Right ventricle myocardium inferior (tissue), 1 donor: ENCODE results near the gene CHN1. TPM values are rescaled to one million over a fixed set of nuclear protein-coding genes. Genes with fewer than 3 reads are reported as not detected.
A peak's percentile ranks its signal among the peaks of the same experiment; 100 is the strongest.

Source experiments
- ATAC-seq: fragments of 200-7000 bp; cut with Tn5 transposase; one replicate; pipeline ENCODE4 v1.9.1; 2020; ENCODE audit warnings: mild to moderate bottlenecking, moderate library complexity
- DNase-seq: peaks from one replicate; pipeline ENCODE4 v3.0.0; 2021; ENCODE audit errors: missing footprints
- intact Hi-C: fragments of 100-400 bp; cut with DNase I; formaldehyde crosslinking; loops from one replicate; pipeline ENCODE4 v1.11.0; 2022
- total RNA-seq: library from RNA; stranded (reverse); fragmentation: NEBNext Ultra II Directional; extraction: Animal tissue kit (Norgen Biotek cat#: 25700); gene quantifications from one replicate; pipeline ENCODE4 v1.2.1, GENCODE V29; 2021
- donor health status: DM: no; HTN: yes; CAD: no; lungs with severe emphysema.

CHN1 gene
- total RNA-seq, 1 donor from 2014 or later: 11.7 TPM

- ATAC-seq (no peak), DNase-seq (no peak)
- intact Hi-C loops: no loop called here
Measured at GRCh38 chr2:175017618-175018414, 12.6 kb upstream of the CHN1 start.

- intact Hi-C loops: no loop called here
- DNase-seq (no peak), ATAC-seq (no peak)
Measured at GRCh38 chr2:175015340-175015739, 10.2 kb upstream of the CHN1 start.

- DNase-seq: no peak
- intact Hi-C loops: no loop called here
- ATAC-seq: no peak
Measured at GRCh38 chr2:175012516-175012915, 7.3 kb upstream of the CHN1 start.

GRCh38 chr2:175011505-175011904 lies 6.3 kb upstream of the CHN1 start:
- no peak for DNase-seq
- intact Hi-C loops: no loop called here
- no peak for ATAC-seq

- intact Hi-C loops: no loop called here
- no peak for ATAC-seq
- DNase-seq: no peak
Measured at GRCh38 chr2:175010848-175011254, 5.7 kb upstream of the CHN1 start.

- DNase-seq: no peak
- no peak for ATAC-seq
- intact Hi-C loops: loop anchor here (5.0 kb wide), 1 partner anchor 157 kb away; the partner anchor contains the start of gene ATF2
Measured at GRCh38 chr2:175009917-175010621, 4.9 kb upstream of the CHN1 start.

GRCh38 chr2:175008801-175009495 lies 3.8 kb upstream of the CHN1 start:
- intact Hi-C loops: loop anchor here (5.0 kb wide), 1 partner anchor 158 kb away; the partner anchor contains the start of gene ATF2
- ATAC-seq (no peak), DNase-seq (no peak)

- DNase-seq (no peak), ATAC-seq (no peak)
- intact Hi-C loops: loop anchor here (5.0 kb wide), 1 partner anchor 159 kb away; the partner anchor contains the start of gene ATF2
Measured at GRCh38 chr2:175008009-175008408, 2.8 kb upstream of the CHN1 start.

GRCh38 chr2:175007510-175007909 lies 2.3 kb upstream of the CHN1 start:
- intact Hi-C loops: loop anchor here (5.0 kb wide), 1 partner anchor 160 kb away; the partner anchor contains the start of gene ATF2
- DNase-seq (no peak), ATAC-seq (no peak)

GRCh38 chr2:175006281-175006680 lies 1.1 kb upstream of the CHN1 start:
- ATAC-seq (no peak), DNase-seq (no peak)
- intact Hi-C loops: loop anchor here (5.0 kb wide), 1 partner anchor 161 kb away; the partner anchor contains the start of gene ATF2

GRCh38 chr2:175005733-175006264 lies 618 bp upstream of the CHN1 start:
- ATAC-seq (no peak), DNase-seq (peak; percentile 65)
- intact Hi-C loops: loop anchor here (5.0 kb wide), 1 partner anchor 162 kb away; the partner anchor contains the start of gene ATF2

GRCh38 chr2:175004730-175004979 lies 526 bp downstream of the CHN1 start:
- DNase-seq (no peak), ATAC-seq (no peak)
- intact Hi-C loops: no loop called here

- DNase-seq: no peak
- peak; percentile 6 for ATAC-seq
- intact Hi-C loops: no loop called here
Measured at GRCh38 chr2:175003875-175004729, 1.1 kb downstream of the CHN1 start.

- DNase-seq (no peak), ATAC-seq (no peak)
- intact Hi-C loops: no loop called here
Measured at GRCh38 chr2:175002547-175003274, 2.5 kb downstream of the CHN1 start.

- ATAC-seq (no peak), DNase-seq (no peak)
- intact Hi-C loops: no loop called here
Measured at GRCh38 chr2:175001566-175001965, 3.6 kb downstream of the CHN1 start.

GRCh38 chr2:174997110-174997509 lies 8.1 kb downstream of the CHN1 start:
- DNase-seq (no peak), ATAC-seq (no peak)
- intact Hi-C loops: no loop called here

- ATAC-seq (no peak), DNase-seq (no peak)
- intact Hi-C loops: no loop called here
Measured at GRCh38 chr2:174996622-174997021, 8.6 kb downstream of the CHN1 start.

GRCh38 chr2:174994381-174994780 lies 10.8 kb downstream of the CHN1 start:
- DNase-seq (no peak), ATAC-seq (no peak)
- intact Hi-C loops: no loop called here
